Aorta (tissue), 5 donors: ENCODE results near the gene AFDN. TPM values are rescaled to one million over a fixed set of nuclear protein-coding genes. Genes with fewer than 3 reads are reported as not detected.

Source experiments
- ATAC-seq: fragments of 200-7000 bp; cut with Tn5 transposase; one replicate; pipeline ENCODE4 v1.9.1; 2022; ENCODE audit warnings: moderate library complexity; ENCODE audit not compliant: low FRiP score
- DNase-seq, 2 donors: peaks; one replicate each; pipeline ENCODE4 v3.0.0-alpha.2; 2020
- H3K27ac ChIP-seq, 2 donors: one replicate each; pipeline ENCODE4 v1.5.1; 2013; ENCODE audit warnings: low read length in 2 of 2, mild to moderate bottlenecking in 2 of 2, moderate library complexity in 2 of 2, control low read depth in 1 of 2, inconsistent platforms in 1 of 2, low read depth in 1 of 2
- H3K27me3 ChIP-seq, 2 donors: one replicate each; pipeline ENCODE4 v1.6.1; 2013; ENCODE audit warnings: control low read depth in 1 of 2, low read length in 1 of 2, mild to moderate bottlenecking in 1 of 2, moderate library complexity in 1 of 2; ENCODE audit not compliant: insufficient read depth in 2 of 2, control insufficient read depth in 1 of 2
- H3K36me3 ChIP-seq, 2 donors: one replicate each; pipeline ENCODE4 v1.6.1; 2013; ENCODE audit warnings: control low read depth in 1 of 2, low read length in 1 of 2, mild to moderate bottlenecking in 1 of 2; ENCODE audit not compliant: insufficient read depth in 2 of 2, control insufficient read depth in 1 of 2
- H3K4me1 ChIP-seq, 2 donors: one replicate each; pipeline ENCODE4 v1.6.1; 2013; ENCODE audit warnings: low read length in 2 of 2, control low read depth in 1 of 2, mild to moderate bottlenecking in 1 of 2, moderate library complexity in 1 of 2; ENCODE audit not compliant: insufficient read depth in 2 of 2, control insufficient read depth in 1 of 2
- H3K4me3 ChIP-seq, 2 donors: one replicate each; pipeline ENCODE4 v1.5.1; 2013; ENCODE audit warnings: low read length in 2 of 2, control low read depth in 1 of 2, mild to moderate bottlenecking in 1 of 2
- H3K9me3 ChIP-seq: one replicate; pipeline ENCODE4 v1.6.1; 2013; ENCODE audit warnings: mild to moderate bottlenecking, low read length; ENCODE audit not compliant: control insufficient read depth
- WGBS, 2 donors: extraction: QIAGEN DNeasy Blood & Tissue Kit; methylation state at CpG; one replicate each; pipeline ENCODE4 v1.1.7; 2013; 5-methylcytosine and 5-hydroxymethylcytosine counted together
- intact Hi-C, 2 donors: fragments of 100-400 bp; cut with DNase I; formaldehyde crosslinking; loops; one replicate each; pipeline versions ENCODE4 v1.14.2 to v1.15.0; 2022
- polyA plus RNA-seq, 2 donors: library from polyadenylated mRNA; stranded (reverse); fragments of 200-250 nt; gene quantifications; one replicate each; pipeline ENCODE4 v1.2.3, GENCODE V29; 2013
- total RNA-seq, 2 donors: library from RNA; stranded (reverse); fragmentation: NEBNext Ultra II Directional; extraction: Animal tissue kit (Norgen Biotek cat#: 25700); gene quantifications; one replicate each; pipeline ENCODE4 v1.2.1, GENCODE V29; 2021
- donor health status: healthy with polysubstance abuse.
- donor health status: Bipolar disorder and iron deficiency.
- donor health status: DM: no; HTN: no; CAD: no.
- donor health status: DM: no; HTN: no; CAD: no.
- donor health status: DM: yes; HTN: yes; CAD: no.

The AFDN gene
- total and polyA plus RNA-seq, 4 donors, result 15.5 to 99.2 (median 47.5) TPM

DNA sequence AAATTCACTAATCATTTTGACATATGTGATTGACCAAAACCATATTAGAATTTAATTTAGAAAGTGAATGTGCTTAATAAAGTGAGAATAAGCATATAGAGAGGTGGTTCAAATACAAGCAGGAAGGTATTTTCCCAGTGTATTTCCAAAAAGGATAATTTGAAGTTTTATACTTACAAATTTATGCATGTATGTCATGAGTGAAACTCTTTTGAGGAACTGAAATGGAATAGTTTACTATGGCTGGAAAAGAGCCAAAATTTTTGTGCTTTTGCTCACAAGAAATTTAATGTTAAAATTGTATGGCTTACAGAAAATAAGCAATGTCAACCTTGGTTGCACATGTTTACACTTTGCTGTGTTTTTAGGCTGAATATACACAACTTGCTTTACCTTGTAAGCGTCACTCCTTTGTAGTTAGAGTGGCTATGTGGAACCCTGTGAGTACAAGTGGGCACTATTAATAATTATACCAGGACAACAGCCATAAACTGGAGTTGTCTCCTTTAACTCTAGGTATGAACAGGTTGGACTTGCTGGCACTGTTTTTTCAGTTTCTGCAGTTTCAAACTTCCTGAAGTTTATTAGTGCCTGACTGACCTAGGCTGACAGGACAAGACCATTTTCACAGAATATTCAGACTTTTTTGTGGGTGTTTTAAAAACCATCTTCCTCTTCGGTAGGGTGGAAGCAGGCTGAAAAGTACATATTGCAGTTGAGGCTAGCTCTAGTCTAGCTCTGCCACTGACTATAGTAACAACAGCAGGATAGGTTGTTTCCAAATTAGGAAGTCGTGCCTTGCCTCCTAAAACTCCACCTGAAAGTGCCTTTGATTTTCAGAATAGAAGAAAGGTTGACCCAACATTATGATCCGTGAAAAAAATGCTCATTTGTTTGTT, 6.0 kb downstream of the AFDN start:
- H3K4me3 ChIP-seq, result no peak overlapping the region
- intact Hi-C loops, result no loop called here
- ATAC-seq, result no peak
- no peaks in the 10 kb centered on the region for H3K9me3 ChIP-seq
- WGBS, 2 donors, result 39 to 46% methylated on average over 4 of the region's 4 CpGs
- H3K36me3 ChIP-seq, result no peaks in the 10 kb centered on the region
- no peak for DNase-seq
- no peaks in the 10 kb centered on the region for H3K27me3 ChIP-seq
- H3K4me1 ChIP-seq, result no peaks in the 10 kb centered on the region
- H3K27ac ChIP-seq, result no peak overlapping the region

DNA sequence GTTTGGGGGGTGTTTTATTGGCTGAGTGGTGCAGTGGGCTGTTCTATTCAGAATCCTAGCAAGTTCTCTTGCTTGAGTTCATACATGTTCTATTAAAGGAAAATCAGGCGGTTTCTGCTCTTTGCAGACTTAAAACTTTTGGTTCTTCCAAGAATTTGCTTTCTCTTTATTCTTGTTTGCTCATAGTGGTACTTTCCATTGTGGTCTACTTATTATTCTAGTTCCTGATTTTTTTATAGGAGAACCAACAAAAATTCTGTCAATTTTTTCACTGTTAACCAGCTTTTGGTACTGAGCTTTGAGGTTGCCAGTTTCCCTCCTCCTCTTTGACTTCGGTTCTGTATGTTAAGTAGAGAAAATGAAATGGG, 6.7 kb downstream of the AFDN start:
- H3K27ac ChIP-seq, result no peak overlapping the region
- no peak for ATAC-seq

DNA sequence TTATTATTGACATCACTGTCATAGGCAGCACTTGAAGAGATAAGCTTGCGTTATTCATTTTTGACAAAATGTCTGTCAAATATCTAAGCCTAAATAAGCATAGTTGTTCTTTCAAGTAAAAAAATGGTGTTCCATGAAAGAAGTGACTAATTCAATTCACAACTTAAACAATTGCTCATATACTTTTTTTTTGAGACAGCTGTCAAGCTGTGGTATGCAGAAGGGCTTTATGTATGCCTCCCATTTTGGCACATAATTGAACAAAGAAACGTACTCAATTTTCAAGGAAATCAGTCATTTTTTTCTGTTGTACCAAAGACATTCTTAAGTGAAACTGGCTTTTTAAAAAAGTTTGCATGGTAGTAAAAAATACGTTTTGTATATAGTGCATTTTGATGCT, 8.5 kb downstream of the AFDN start:
- no peaks in the 10 kb centered on the region for H3K9me3 ChIP-seq
- H3K4me1 ChIP-seq, result no peaks in the 10 kb centered on the region
- DNase-seq, result no peak

More for the DNA sequence above, 6.7 kb downstream of the AFDN start:
- Histone ChIP-seq H3K36me3 (no peaks in the 10 kb centered on the region), H3K4me3 (no peak overlapping the region), H3K9me3 (no peaks in the 10 kb centered on the region), H3K4me1 (no peaks in the 10 kb centered on the region), H3K27me3 (no peaks in the 10 kb centered on the region)
- no peak for DNase-seq
- WGBS, 2 donors, result 40 to 59% methylated on average over 2 of the region's 2 CpGs
- intact Hi-C loops, result no loop called here

GRCh38 chr6:167836721-167837120, 10.0 kb downstream of the AFDN start:
- intact Hi-C loops, result no loop called here
- Histone ChIP-seq H3K4me1 (peaks cover 0 to 5% of the 10 kb centered on the region in 2 donors), H3K36me3 (no peaks in the 10 kb centered on the region), H3K9me3 (no peaks in the 10 kb centered on the region), H3K4me3 (no peak overlapping the region), H3K27ac (no peak overlapping the region), H3K27me3 (no peaks in the 10 kb centered on the region)
- ATAC-seq, result no peak
- DNase-seq, result no peak
- WGBS, 2 donors, result 63 to 70% methylated on average over 3 of the region's 3 CpGs

More for the DNA sequence above, 8.5 kb downstream of the AFDN start:
- Histone ChIP-seq H3K4me3 (no peak overlapping the region), H3K27me3 (no peaks in the 10 kb centered on the region), H3K27ac (no peak overlapping the region), H3K36me3 (no peaks in the 10 kb centered on the region)
- intact Hi-C loops, result no loop called here
- no peak for ATAC-seq
- WGBS, 2 donors, result 89 to 91% methylated on average over 3 of the region's 3 CpGs

- H3K9me3 ChIP-seq, result no peaks in the 10 kb centered on the region
- 96 to 98% methylated on average over 6 of the region's 6 CpGs for WGBS, 2 donors
- H3K36me3 ChIP-seq, result no peaks in the 10 kb centered on the region
- no peak overlapping the region for H3K27ac ChIP-seq
- peaks cover 0 to 5% of the 10 kb centered on the region in 2 donors for H3K4me1 ChIP-seq
- intact Hi-C loops, result no loop called here
- no peaks in the 10 kb centered on the region for H3K27me3 ChIP-seq
- ATAC-seq, result no peak
- DNase-seq, result no peak
- H3K4me3 ChIP-seq, result no peak overlapping the region
Measured at GRCh38 chr6:167838207-167838748, 11.6 kb downstream of the AFDN start.

DNA sequence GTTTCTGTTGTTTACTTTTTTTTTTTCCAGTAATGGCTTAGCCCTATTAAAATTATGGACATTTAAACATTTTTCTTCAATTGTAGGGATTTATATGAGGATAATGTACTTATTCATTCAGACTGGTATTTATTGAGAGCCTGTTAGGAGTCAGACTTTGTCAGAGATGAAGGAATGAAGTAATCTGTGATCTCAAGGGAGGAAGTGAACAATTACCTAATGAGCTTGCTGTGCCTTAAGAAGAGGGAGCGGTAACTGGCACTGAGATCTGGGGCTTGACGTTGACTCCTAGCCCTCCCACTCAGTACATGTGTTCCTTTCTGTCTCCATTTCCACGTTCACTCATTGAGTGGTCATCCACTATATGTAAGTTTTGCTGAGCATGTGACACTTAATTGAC, 12.6 kb downstream of the AFDN start:
- no peak overlapping the region for H3K4me3 ChIP-seq
- ATAC-seq (no peak), DNase-seq (no peak)
- H3K27me3 ChIP-seq, result no peaks in the 10 kb centered on the region
- H3K27ac ChIP-seq, result no peak overlapping the region
- WGBS, 2 donors, result 90 to 93% methylated on average over 3 of the region's 3 CpGs
- H3K4me1 ChIP-seq, result peaks cover 0 to 5% of the 10 kb centered on the region in 2 donors
- H3K9me3 ChIP-seq, result no peaks in the 10 kb centered on the region
- no peaks in the 10 kb centered on the region for H3K36me3 ChIP-seq
- intact Hi-C loops, result no loop called here

DNA sequence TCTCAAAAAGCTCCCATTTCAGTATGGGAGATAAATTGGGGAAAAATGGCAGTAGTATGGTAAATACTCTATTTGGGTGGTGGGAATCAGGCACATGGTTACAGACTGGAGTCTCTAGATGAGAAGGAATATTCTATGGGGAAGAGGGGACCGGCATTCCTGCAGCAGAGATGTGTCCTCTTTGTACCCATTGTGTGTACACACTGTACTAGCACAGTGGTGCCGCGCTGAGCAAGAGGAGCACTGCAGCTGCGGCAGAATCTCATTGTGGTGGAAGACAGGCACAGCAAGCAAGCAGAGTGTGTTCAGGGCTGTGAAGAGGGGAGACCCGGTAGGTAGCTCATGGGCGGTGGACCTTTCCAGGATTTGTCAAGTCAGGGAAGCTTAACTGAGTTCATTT, 13.0 kb downstream of the AFDN start:
- intact Hi-C loops, result no loop called here

DNA sequence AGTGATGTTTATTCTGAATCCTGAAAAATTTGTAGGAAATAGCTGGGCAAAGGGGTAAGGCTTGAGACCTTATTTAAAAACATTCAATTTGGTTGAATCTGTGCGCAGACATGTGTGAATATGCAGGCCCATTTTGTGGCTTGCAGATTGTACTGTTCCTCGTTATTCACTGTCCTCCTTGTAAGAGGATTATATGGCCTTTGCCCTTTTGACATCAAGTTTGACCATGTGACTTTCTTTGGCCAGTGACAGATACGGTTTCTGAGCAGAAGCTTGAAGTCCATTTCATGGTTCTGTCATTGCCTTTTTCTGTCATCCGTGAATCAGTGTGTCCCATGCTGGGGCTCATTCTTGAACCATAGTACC, 13.4 kb downstream of the AFDN start:
- no peaks in the 10 kb centered on the region for H3K9me3 ChIP-seq
- DNase-seq, result no peak
- no peaks in the 10 kb centered on the region for H3K27me3 ChIP-seq
- 92 to 94% methylated on average over 4 of the region's 4 CpGs for WGBS, 2 donors
- H3K36me3 ChIP-seq, result no peaks in the 10 kb centered on the region
- H3K4me1 ChIP-seq, result peaks cover 1 to 5% of the 10 kb centered on the region in 2 donors
- intact Hi-C loops, result no loop called here
- H3K27ac ChIP-seq, result no peak overlapping the region
- no peak overlapping the region for H3K4me3 ChIP-seq
- ATAC-seq, result no peak

More for the DNA sequence above, 13.0 kb downstream of the AFDN start:
- Histone ChIP-seq H3K9me3 (no peaks in the 10 kb centered on the region), H3K4me1 (peaks cover under 1 to 5% of the 10 kb centered on the region in 2 donors), H3K4me3 (no peak overlapping the region), H3K27ac (no peak overlapping the region), H3K36me3 (no peaks in the 10 kb centered on the region), H3K27me3 (no peaks in the 10 kb centered on the region)
- no peak for ATAC-seq
- 78 to 81% methylated on average over 6 of the region's 6 CpGs for WGBS, 2 donors
- DNase-seq, result no peak
